CD4-positive, alpha-beta T cell treated with Interleukin-4 for 1 hour (primary cell): ENCODE results near the gene OPHN1.

Experiments
- DNase-seq, 2 donors: peaks; one replicate each; pipeline ENCODE4 v3.0.0-alpha.2; 2020 to 2022

OPHN1 gene

DNA sequence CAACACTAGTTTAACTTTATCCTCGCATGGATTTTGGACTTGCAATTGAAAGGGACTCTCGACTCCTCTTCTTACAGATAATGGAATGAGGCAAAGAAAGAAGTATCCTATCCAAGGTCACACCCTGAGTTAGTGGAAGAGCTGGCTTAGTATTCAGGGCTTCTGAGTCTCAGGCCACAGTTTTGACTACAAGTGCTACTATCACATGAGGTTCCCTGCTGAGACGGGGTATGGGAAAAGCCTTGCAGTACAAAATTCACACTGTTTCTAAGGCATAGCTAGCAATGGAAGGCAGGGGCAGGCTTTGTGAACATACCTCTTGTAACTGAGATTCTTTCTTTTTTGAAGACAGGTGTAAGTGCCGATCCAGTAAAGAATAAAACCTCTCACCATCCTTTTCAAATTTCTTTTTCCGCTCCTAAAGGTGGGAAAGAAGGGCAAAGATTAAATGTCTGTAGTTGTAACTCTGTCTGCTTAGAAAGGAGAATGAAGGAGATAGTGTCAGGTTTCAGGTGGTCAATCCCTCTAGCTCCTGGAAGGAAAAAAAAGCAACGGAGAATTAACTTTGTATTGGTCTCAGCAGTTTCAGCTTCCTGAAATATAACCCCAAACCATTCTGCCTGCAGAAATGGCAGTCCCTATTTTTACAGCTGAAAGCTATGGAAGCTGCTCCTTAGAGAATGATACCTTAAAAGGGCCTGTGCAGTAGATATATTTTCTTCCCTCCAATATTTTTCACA, 199.0 kb downstream of the OPHN1 start:
- no peak for DNase-seq

DNA sequence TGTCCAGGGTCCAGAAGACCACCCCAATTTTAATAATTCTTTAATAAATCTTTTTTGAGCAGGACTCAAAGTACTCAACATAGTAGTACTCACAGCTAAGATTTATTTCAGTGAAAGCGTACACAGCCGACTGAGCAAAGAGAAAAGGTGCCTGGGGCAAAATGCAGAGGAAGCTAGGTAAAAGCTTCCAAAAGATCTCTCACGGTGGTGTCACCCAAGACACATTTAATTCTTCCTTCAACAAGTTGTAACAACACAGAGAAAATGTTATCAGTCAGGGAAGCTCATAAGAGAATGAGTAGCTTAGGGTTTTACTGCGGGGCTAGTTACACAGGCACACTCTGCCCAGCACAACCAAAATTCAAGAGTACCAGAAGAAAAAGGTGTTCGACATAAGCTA, 201.1 kb downstream of the OPHN1 start:
- DNase-seq = no peak

DNA sequence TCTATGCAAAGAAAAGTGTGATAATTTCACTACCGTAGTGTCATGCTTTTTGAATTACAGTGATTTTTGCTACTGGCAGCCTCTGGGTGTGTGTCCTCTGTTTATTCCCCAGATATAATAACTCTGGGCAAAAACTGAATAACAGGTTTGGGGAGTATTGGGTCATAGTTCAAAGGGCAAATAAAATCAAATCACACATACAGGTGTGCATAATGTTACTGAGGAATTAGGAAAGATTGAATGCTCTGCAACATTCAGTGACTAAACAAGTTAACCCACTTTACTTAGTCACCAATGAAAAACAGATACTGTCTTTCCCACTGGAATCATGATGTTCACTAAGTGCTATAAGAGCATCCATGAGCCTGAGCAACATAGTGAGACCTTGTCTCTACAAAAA, 224.3 kb downstream of the OPHN1 start:
- DNase-seq = no peak

DNA sequence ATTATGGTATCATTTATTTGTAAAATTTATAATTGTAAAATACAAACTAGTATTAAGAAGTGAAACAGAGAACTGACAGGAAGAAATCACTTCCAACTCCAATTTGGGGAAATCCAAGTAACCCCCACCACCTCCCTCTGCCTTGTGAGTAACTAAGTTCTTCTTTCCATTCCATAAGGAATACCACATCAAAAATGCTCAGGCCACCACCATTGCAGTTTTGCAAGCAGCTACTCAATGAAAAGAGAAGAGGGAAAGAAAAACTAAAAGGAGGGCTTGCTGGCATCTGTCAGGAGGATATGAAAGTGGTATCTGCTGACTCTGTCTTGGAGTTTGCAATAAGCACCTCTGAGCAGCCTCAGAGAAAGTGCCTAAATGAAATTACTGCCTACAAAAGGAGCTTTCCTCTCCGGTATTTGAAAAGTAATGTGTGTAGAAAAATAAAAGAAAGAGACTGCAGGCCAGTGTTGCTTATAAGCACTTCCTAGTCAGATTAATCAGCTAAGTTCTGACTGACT, 228.7 kb downstream of the OPHN1 start:
- DNase-seq = no peak

DNA sequence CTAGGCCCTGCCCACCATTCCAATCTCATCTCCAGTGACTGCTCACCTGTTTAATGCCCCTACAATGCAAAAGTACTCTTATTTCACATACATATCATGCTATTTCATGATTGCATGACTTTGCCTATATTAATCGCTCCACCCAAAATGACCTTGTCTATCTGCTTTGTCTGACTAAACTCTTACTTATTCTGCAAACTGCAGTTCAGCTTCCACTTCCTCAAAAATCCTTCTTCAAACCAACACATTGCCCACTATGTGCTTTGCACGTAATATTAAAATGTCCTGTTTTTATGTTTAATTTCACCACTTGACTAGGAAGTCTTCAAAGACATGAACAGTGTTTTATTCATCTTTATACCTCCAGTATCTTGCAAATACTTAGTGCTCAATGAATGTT, 229.6 kb downstream of the OPHN1 start:
- DNase-seq = no peak

DNA sequence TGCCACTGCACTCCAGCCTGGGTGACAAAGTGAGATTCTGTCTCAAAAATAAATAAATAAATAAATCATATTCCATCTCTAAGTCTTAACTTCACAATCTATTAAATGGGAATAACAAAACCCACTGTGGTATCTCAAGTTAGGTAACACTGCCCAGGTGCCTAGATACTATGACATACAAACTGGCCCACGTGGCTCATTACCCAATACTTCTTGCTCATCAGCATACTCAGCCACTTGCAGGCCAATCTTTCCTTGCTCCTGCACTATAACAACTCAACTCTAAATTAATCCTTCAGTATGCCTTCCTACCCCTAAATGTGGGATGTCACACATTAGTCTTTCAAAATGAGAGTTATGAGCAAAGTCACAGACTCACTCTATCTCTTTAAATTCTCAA, 230.1 kb downstream of the OPHN1 start:
- no peak for DNase-seq

DNA sequence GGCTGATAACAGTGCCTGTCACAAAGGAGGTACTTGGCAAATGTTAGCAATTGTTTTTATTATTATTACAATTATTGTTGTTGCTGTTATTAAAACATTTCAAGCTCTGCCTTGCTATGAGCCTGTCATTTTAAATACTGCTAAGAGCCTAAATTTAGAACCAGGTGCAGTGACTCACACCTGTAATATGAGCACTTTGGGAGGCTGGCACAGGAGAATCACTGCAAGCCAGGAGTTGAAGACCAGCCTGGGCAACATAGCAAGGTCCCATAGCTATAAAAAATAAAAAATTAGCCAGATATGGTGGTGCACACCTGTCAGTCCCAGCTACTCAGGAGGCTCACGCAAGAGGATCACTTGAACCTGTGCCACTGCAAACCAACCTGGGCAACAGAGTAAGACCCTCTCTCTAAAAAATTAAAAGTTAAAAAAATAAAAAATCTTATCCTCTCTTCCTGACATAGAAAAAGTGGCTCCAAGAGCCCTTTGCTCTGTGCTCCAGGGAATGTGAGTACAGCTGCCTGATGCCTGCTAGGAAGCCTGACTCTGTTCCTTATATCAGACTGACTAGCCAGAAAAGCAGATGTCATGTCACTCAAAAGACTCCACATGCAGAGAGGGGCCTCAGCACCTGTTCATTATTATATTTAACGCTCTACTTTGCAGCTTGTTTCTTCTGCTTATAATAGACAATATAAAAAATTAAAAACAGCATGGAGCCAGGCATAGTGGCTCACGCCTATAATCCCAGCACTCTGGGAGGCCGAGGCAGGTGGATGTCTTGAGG, 234.0 kb downstream of the OPHN1 start:
- no peak for DNase-seq

DNA sequence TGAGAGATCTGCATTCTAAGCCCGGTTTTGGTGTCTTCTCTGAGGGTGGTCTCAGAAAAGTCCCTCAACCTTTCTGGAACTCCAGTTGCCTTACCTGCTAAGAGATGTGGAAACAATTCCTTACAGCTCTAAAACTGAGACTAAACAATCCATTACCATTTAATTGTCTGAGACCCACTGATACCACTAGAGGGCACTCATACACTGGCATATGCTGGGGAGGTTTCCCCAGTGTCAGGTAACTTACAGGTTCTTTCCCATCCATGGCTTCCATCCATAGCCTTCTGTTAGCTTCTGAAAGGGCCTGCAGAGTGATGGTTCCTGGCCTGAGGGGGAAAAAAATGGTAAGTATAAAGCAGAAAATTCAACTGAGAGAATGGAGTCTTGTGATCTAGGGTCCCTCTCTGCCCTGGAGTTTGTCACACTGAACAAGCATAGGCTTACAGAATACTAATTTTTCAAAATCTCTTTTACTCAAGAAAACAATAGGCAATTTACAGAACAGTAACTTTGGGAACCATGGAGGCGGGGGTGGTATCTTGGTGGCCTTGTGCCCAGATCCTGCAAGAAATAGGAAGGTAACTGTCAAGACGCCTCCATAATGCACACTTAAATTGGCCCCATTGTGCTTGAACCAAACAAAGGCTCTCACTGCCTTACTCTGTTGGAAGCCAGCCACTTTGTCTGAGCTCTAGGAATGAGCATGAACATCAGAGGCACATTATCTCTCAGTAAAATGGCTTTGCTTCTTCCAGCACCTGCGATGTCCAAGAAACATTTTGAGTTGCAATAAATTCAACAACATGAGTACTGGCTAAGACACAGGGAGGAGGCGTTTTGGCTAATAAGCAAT, 236.1 kb downstream of the OPHN1 start:
- peak in 1 of 2 donors; percentile 30 for DNase-seq

DNA sequence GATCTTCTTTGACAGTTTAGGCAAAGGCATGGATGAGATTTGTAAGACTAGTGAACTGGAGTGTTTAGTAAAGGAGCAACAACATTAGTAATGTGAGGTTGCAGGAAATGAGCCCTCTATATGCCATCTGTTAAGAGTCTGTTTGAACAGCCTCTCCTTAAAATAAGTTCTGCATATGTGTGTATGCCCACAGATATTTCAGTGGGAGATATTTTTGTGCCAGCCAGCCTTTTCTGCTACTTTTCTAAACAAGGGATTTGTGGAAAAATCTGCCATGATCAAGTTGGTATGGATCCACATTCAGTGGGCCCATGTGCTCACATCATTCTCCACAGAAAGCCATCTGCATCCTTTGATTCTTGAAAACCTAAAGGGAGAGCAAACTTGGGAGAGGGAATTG, 237.7 kb downstream of the OPHN1 start:
- no peak for DNase-seq

DNA sequence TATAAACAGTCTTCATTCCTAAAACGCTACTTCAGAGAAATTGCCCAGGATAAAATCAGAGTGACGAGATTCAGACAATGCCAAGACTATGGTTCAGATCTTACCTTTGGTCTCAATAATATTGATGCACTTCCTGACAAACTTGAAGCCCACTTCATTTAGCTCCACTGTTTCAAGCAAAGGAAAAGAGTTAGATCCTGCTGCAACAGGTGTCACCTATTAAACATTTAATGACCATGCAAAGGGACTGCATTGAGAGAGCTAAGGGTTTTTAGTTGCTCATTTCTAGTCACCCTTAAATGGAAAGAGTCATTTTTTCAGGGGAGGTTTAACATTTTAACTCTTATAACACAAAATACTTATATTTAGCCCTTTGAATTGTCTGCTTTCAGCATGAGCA, 239.5 kb downstream of the OPHN1 start:
- no peak for DNase-seq

DNA sequence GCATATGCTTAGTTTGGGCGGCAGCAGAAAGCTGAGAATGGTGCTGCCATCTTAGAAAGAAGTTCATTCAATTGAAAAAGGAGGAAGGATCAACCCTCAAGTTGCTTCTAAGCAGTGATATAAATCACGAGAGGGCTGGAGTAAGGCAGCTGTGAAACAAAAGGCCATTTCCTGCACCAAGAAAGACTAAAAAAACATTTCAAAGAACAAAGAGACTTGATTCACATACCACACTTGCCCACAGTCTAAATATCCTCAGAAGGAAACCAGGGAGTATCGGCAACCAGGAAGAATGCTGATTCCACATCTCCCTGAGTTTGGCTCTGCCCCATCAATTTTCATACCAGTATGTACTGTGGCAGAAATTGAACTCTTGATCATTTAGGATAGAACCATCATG, 240.1 kb downstream of the OPHN1 start:
- no peak for DNase-seq

DNA sequence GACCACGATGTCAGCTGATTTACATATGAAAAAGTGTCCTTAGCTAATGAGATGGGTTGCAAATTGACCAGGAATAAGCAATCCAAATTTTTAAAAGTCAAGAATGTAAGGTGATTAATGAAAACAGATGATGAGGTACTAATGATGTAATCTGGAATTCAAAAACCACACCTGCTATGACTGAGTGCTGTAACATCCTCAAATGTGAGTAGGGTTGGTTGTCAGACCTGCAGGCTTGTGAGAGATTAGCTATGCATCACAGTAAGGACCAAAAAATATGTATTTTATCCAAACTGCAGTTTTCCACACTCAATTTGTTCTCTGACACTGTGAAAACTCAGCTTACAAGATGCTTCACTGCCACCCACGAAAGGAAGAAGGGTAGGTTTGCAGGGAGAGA, 242.5 kb downstream of the OPHN1 start:
- DNase-seq = no peak

DNA sequence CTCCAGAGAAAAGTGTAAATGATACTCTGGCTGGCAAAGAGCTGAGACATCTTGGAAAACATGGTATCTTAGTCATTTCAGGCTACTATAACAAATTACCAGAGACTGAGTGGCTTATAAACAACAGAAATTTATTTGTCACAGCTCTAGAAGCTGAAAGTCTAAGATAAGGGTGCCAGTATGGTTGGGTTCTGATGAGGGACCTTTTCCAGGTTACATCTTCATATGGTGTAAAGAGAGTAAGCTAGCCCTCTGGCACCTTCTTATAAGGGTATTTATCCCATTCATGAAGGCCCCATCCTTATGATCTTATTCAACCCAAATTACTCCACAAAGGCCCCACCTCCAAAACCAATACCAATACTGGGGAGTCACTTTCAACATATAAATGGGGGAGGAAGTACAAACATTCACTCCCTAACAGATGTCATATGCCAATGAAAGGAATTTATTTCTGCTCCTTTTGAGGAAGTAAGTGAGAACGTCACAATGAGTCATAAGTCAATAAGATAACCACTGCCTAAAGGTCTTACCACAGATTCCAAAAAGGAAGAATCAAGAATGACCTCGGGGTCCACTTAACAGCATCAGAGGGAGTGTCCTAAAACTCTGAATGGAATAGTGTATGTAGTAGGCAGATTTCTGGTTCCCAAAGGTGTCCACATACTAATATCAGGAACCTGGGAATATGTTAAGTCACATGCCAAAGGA, 246.6 kb downstream of the OPHN1 start:
- no peak for DNase-seq

DNA sequence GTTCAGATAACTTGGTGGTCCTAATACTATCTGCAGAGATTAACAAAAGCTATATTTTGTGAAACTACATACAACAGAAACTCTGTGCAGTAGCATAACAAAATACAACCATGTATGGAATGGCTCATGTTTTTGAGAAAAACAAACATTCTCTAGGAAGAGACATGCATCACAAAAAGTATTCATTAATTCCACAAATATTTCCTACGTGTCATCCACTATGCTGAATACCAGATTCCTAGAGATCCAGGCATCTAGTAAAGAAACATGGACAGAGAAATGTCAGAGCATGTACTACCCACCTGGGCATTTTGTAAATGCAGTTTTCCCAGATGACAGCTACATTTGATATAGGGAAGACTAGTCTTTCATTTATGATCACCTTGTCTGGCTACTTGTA, 248.1 kb downstream of the OPHN1 start:
- DNase-seq = no peak

DNA sequence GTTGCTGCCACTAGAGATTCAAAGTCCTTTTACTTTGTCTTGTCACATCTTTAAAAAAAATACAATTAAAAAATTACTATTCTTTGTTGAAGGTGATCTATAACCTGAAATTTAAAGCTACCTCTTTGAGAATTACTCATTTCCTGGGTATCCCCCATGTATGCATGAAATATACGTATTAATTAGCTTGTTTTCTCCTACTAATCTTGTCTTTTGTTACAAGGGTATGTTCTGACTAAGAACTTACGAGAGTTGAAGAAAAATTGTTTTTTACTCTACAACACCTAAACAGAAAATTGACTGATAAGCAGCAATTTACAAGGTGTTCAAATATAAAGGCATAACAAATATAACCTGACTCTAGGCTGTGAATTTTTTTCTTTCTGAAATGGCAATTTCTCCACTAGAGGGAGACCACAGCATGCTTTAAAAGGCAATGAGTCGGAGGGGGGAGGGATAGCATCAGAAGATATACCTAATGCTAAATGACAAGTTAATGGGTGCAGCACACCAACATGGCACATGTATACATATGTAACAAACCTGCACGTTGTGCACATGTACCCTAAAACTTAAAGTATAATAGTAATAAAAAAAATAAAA, 249.6 kb downstream of the OPHN1 start:
- DNase-seq = peak in 1 of 2 donors; percentile 21

DNA sequence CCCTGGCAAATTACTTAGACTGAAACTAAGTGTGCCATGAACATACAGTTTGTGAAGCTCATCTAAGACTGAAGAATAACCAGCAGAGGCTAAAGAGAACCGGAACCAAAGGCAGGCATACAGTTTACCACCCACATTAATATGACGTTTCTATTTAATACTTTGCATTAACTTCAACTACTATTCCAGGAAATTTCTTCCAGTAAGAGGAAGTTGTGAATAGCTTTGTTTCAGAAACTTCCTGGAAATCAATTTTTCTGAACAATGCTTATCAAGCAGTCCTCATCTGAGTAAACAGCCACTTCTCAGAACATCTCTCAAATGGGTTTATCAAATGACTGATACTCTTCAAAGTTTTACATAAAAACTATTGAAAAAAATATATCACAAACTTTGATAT, 252.7 kb downstream of the OPHN1 start:
- DNase-seq = no peak

DNA sequence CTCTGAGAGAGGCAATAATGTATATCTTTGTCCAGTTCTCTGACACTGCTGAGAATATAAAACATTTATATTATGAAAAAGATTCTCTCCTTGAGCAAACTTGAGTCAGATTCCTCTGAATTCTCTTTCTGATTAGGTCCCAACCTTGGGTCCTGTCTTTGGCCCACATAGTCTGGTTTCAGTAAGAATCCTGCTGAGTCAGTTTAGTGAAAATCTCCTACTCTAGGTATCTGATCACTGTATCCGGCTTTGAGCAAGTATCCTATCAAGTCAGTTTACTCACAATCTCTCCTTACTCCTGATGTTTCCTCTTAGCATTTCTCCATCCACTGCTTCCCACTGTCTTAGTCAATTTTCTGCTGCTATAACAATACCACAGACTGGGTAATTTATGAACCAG, 253.9 kb downstream of the OPHN1 start:
- no peak for DNase-seq

DNA sequence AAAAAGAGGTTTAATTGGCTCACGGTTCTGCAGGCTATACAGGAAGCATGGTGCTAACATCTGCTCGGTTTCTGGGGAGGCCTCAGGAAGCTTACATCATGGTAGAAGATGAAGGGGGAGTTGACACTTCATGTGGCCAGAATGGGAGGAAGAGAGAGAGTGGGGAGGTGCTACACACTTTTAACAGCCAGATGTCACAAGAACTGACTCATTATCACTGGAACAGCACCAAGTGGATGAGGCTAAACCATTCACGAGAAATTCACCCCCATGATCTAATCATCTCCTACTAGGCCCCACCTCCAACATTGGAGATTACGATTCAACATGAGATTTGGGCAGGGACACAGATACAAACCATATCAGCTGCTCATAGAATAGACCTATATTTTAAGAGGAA, 255.8 kb downstream of the OPHN1 start:
- no peak for DNase-seq

DNA sequence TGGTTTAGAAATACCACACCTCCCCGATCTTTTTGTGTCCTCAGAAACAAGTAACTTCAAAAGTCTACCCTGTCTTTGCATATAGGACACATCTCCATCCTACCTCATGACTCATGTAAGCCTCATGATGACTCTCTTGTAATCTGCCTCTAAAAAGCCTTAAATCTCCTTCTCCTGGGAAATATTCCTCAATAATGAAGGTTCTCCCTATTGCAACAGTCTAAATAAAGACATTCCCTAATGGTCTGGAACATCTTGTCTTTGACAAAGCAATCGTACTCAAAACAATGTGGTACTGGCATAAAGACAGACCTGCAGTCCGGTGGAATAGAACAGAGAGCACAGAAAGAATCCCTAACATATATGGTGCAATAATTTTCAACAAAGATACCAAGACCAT, 257.7 kb downstream of the OPHN1 start:
- no peak for DNase-seq

DNA sequence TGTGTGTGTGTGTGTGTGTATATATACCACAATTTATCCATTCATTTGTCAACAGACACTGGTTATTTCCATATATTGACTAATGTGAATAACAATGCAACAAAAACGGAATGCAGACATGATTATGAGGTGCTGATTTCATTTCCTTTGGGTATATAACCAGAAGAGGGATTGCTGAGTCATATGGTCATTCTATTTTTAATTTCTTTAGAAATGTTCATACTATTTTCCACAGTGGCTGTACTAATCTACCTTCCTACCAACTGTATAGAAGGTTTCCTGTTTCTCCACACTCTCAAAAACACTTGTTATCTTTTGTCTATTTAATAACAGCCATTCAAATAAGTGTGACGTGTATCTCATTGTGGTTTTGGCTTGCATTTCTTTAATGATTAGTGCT, 269.9 kb downstream of the OPHN1 start:
- DNase-seq = no peak

DNA sequence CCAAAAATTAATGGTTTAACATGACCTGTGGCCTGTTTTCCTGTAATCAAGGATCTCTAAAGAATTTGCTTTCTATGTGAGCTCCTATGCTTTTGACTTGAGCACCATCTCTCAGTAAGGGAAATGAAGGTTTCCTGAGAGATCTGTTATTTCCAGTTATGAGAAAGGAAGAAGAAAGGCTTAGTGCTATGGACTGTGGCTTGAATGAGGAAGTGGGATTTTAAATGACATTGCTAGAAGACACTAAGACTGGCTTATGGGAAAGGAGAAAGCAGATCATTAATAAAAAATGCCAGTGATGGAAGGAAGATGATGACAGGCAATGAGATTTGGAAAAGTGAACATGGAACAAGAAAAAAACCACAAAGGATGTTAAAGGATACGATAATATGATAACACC, 285.4 kb downstream of the OPHN1 start:
- no peak for DNase-seq

DNA sequence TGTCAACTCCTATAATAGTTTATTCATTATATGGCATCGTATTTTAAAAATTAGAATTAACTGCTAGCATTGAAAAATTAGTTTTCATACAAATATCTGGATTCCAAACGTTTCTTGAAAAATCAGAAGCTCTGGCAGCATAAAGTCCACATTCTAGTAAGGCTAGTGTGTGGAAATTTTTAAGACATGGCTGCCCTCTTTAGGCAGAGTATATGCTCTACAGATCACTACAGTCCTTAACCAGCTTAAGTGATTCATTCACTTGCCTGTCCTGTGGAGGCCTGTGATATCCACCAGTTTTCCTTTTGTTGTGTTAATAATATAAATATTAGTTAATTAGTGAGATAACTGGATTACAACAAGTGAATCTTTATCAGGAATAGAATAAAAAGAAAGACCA, 287.2 kb downstream of the OPHN1 start:
- no peak for DNase-seq
